GM18502 (cell line): ENCODE results near the gene SHLD2.
"Not testable (repeated sequence)": the region's sequence is repeated elsewhere in the genome, so short reads cannot be mapped to it uniquely, and the experiment has no call there.

ENCODE experiments used
- ATAC-seq: cut with Tn5 transposase; IDR thresholded peaks from one replicate; pipeline ENCODE4 v1.9.1; 2021; ENCODE audit warnings: mild to moderate bottlenecking; ENCODE audit not compliant: unreplicated experiment, poor library complexity

The SHLD2 gene

GRCh38 chr10:87134440-87134839, 39.4 kb downstream of the SHLD2 start:
- ATAC-seq, result not testable (repeated sequence)

- not testable (repeated sequence) for ATAC-seq
Observed at GRCh38 chr10:87137478-87137877, 42.5 kb downstream of the SHLD2 start.

- not testable (repeated sequence) for ATAC-seq
Observed at GRCh38 chr10:87142230-87143108, 47.5 kb downstream of the SHLD2 start.

GRCh38 chr10:87143109-87143418, 48.1 kb downstream of the SHLD2 start:
- not testable (repeated sequence) for ATAC-seq

- not testable (repeated sequence) for ATAC-seq
Observed at GRCh38 chr10:87145598-87145997, 50.6 kb downstream of the SHLD2 start.

- ATAC-seq, result not testable (repeated sequence)
Observed at GRCh38 chr10:87149020-87149609, 54.1 kb downstream of the SHLD2 start.

GRCh38 chr10:87151516-87151915, 56.5 kb downstream of the SHLD2 start:
- ATAC-seq, result peak; percentile 57

GRCh38 chr10:87156841-87157240, 61.8 kb downstream of the SHLD2 start:
- ATAC-seq, result not testable (repeated sequence)

- ATAC-seq, result not testable (repeated sequence)
Observed at GRCh38 chr10:87157821-87158220, 62.8 kb downstream of the SHLD2 start.

GRCh38 chr10:87162703-87163293, 67.8 kb downstream of the SHLD2 start:
- not testable (repeated sequence) for ATAC-seq

- not testable (repeated sequence) for ATAC-seq
Observed at GRCh38 chr10:87163414-87163813, 68.4 kb downstream of the SHLD2 start.

GRCh38 chr10:87169857-87170256, 74.9 kb downstream of the SHLD2 start:
- ATAC-seq, result not testable (repeated sequence)

GRCh38 chr10:87170705-87171104, 75.7 kb downstream of the SHLD2 start:
- ATAC-seq, result not testable (repeated sequence)

GRCh38 chr10:87171670-87172069, 76.7 kb downstream of the SHLD2 start:
- ATAC-seq, result not testable (repeated sequence)

- ATAC-seq, result not testable (repeated sequence)
Observed at GRCh38 chr10:87172178-87172577, 77.2 kb downstream of the SHLD2 start.

- ATAC-seq, result not testable (repeated sequence)
Observed at GRCh38 chr10:87177587-87177986, 82.6 kb downstream of the SHLD2 start.

GRCh38 chr10:87184421-87184820, 89.4 kb downstream of the SHLD2 start:
- not testable (repeated sequence) for ATAC-seq

- not testable (repeated sequence) for ATAC-seq
Observed at GRCh38 chr10:87186016-87186415, 91.0 kb downstream of the SHLD2 start.

- not testable (repeated sequence) for ATAC-seq
Observed at GRCh38 chr10:87187573-87187972, 92.6 kb downstream of the SHLD2 start.

- ATAC-seq, result not testable (repeated sequence)
Observed at GRCh38 chr10:87191841-87192240, 96.8 kb downstream of the SHLD2 start.

GRCh38 chr10:87200924-87201323, 105.9 kb downstream of the SHLD2 start:
- ATAC-seq, result peak; percentile 59
